Measurements from ENCODE around the gene BCO2.

- TF ChIP-seq CTCF (IDR thresholded peaks at IDR 0.05) (no peak), EP300 (IDR thresholded peaks at IDR 0.05) (no peak), POLR2AphosphoS5 (IDR thresholded peaks at IDR 0.05) (no peak), POLR2A (IDR thresholded peaks at IDR 0.05) (no peak)
These were observed 85.2 kb downstream of the BCO2 start, which contains the start of gene PLET1 for GRCh38 chr11:112260490-112260889.

Data from upper lobe of left lung (tissue), 4 donors.